HK-2 (cell line): ENCODE data around the gene PKP2.
"Not testable (repeated sequence)": the region's sequence is repeated elsewhere in the genome, so short reads cannot be mapped to it uniquely, and the experiment has no call there.

Experiments used
- DNase-seq: peaks from one replicate; pipeline ENCODE4 v3.0.0-alpha.2; 2018; ENCODE audit not compliant: unreplicated experiment

Gene PKP2

GRCh38 chr12:32863128-32863527 is 33.4 kb downstream of the PKP2 start:
- DNase-seq, result no peak

DNA sequence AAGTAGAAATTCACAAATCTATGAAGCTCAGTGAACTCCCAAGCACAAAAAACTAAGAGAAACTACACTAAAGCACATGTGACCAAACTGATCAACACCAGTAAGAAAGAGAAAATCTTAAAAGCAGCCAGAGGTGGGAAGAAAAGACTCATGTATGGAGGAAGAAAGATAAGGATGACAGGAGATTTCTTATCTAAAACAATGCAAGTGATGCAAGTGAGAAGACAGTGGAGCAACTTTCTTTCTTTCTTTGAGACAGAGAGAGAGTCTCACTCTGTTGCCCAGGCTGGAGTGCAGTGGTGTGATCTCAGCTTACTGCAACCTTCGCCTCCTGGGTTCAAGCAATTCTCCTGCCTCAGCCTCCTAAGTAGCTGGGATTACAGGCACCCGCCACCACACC is 34.9 kb downstream of the PKP2 start:
- DNase-seq, result not testable (repeated sequence)

DNA sequence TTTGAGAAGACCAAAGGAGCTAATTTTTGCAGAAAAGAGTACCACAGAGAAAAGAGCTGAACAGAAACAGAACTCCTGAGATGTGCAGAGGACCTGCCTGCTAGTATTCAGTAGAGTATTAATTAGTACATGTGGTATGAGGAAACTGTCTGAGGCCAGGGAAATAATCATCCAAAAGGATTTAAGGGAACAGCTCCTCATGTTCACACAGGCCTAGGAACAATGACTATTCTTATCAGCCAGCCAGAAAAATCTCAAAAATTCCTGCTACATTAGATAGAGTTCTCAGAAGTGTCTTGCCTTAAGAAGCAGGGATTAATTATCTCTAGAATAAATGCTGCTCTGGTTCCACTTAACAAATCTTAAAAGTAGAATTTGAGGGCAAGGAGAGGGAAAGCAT is 36.4 kb downstream of the PKP2 start:
- DNase-seq, result no peak

DNA sequence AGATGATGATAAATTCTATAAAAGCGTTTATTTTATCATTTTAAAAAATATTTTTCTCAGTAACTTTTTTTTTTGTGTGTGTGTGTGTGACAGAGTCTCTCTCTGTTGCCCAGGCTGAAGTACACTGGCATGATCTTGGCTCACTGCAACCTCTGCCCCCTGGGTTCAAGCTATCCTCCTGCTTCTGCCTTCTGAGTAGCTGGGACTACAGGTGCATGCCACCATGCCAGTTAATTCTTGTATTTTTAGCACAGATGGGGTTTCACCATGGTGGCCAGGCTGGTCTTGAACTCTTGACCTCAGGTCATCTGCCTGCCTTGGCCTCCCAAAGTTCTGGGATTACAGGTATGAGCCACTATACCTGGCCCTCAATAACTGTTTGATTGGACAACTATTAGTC is 37.2 kb downstream of the PKP2 start:
- no peak for DNase-seq

- no peak for DNase-seq
Measured at GRCh38 chr12:32854716-32855115, 41.9 kb downstream of the PKP2 start.

GRCh38 chr12:32854097-32854496 is 42.5 kb downstream of the PKP2 start:
- no peak for DNase-seq

DNA sequence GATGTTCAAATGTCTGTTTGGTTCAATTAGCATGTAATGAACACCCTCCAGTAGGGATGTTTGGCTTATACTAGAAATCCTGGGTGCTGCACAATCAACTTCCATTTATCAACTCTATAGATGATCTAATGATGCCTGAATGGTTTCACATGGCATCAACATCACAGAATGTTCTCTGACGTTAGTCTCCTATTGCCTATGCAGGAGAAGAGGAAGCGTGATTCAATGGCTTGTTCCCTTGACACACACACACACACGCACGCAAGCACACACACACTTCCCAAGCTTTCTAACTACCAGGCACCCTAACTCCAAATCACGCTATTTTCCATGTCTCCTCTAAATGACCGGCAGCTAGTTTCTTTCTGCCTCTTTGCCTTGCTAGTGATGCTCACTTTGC is 49.3 kb downstream of the PKP2 start:
- no peak for DNase-seq

DNA sequence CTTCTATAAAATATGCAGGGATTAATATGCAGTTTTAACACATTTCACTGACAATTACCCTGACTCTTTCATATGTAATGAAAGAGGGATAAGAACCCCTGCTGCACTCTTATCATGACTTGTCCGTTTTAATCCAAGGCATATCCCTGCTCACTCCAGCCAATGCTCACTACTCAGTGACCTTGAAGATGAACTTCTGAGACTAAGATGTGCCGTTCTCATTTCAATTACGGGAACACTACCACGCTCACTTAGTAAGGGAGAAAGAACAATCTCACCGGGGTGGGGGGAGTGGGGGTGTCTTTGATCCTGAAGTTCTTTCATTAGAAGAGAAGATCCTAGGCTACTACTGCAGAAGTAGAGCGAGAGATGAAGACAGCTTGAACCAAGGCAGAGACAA is 50.5 kb downstream of the PKP2 start:
- DNase-seq, result no peak

- DNase-seq, result no peak
Measured at GRCh38 chr12:32843528-32844095, 53.0 kb downstream of the PKP2 start.

- DNase-seq, result no peak
Measured at GRCh38 chr12:32841061-32841460, 55.5 kb downstream of the PKP2 start.

GRCh38 chr12:32839828-32840227 is 56.7 kb downstream of the PKP2 start:
- no peak for DNase-seq

- no peak for DNase-seq
Measured at GRCh38 chr12:32837974-32838373, 58.6 kb downstream of the PKP2 start.

DNA sequence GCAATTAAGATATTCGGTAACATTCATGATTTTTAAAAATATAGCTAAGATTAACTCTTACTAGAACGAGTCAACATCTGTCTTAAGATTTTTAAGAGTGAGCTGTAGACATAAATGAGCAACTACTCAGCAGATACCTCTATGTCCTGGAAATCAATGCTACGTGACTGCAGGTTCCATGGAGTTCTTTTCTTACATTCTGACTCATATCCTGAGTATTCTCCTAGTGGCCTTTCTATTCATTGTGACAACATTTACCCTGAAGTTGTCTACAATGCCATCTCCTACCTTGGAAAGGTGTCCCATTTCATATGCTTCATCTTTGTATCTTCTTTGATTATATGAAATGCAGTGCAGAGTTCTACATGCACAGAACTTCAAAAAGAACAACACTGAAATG is 59.9 kb downstream of the PKP2 start:
- no peak for DNase-seq

GRCh38 chr12:32834122-32834521 is 62.5 kb downstream of the PKP2 start:
- no peak for DNase-seq

DNA sequence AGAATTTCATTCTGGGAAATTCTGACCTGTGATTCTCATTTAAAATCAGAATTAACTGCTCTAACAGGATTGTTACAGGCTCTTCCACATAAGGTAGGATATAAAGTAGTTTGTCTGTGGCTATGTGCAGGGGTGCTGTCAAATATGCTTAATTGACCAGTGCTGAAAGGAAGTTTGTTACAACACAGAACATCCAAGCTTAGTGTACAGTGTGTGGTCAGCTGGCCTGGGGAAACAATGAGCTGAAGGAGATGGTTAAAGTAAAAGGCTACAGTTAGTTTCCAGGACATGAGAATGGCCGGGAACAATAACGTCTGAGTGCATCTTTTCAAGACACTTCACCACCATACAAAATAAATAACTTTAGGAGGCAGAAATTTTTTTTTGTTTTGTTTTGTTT is 68.0 kb downstream of the PKP2 start:
- no peak for DNase-seq

DNA sequence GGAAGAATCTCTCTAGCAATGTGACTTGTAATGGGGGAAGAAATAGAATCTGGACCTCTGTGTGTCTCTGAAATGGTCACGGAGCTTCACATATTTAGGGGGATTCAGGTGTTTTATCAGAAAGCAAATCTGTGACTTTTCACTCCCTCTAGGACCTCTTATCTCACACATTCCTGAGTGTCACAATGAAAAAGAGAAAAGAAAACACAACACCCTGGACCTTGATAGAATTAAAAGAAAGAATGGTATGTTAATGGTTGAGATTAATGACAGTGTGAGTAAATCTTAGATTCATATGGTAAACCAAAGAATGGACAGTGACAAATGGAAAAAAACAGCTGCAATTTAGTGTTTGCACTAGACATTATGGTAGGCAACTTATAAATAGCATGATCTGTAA is 68.5 kb downstream of the PKP2 start:
- DNase-seq, result no peak

GRCh38 chr12:32826807-32827412 is 69.7 kb downstream of the PKP2 start:
- no peak for DNase-seq

GRCh38 chr12:32824596-32824995 is 72.0 kb downstream of the PKP2 start:
- no peak for DNase-seq

GRCh38 chr12:32822344-32822743 is 74.2 kb downstream of the PKP2 start:
- DNase-seq, result no peak

- no peak for DNase-seq
Measured at GRCh38 chr12:32821710-32822109, 74.9 kb downstream of the PKP2 start.

- DNase-seq, result no peak
Measured at GRCh38 chr12:32821293-32821692, 75.3 kb downstream of the PKP2 start.

DNA sequence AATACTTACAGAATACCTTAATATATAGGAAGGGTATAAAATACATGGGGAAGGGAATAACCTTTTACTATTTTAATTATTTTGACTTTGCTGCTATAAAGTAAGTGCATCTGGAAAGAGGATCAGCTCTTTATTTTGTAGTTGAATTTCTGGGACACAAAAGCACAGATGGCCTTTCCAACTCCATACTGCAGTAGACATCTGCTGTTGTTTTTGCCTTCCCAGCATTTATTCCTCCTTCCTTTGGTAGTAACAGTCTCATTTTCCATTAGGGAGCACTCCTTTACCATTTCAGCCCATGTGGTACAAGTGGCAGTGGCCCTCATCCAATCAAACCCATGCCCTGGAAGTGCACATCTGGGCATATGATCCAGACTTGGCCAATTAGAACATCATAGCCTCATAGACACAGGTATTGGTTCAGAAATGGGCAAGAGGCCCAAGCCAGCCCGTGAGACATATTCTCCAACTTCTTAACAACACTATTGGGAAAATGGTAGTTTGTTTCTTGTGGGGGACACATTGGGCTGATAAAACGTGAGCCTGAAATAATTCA is 76.1 kb downstream of the PKP2 start:
- DNase-seq, result no peak

GRCh38 chr12:32819424-32819823 is 77.2 kb downstream of the PKP2 start:
- DNase-seq, result no peak
